Brain microvascular endothelial cell (primary cell): ENCODE measurements around the gene FAM241B.
A peak's percentile ranks its signal among the peaks of the same experiment; 100 is the strongest.

Source experiments
- DNase-seq: peaks from one replicate; pipeline ENCODE4 v3.0.0-alpha.2; 2020
- H3K27ac ChIP-seq: fragments of 250-450 bp; sonication (Bioruptor Pico); 2 replicates; pipeline ENCODE4 v1.5.1; 2020; ENCODE audit warnings: mild to moderate bottlenecking, moderate library complexity
- H3K27me3 ChIP-seq: fragments of 250-450 bp; sonication (Bioruptor Pico); replicated peaks from 2 replicates; pipeline ENCODE4 v1.5.1; 2020; ENCODE audit warnings: mild to moderate bottlenecking
- H3K36me3 ChIP-seq: fragments of 250-450 bp; sonication (Bioruptor Pico); replicated peaks from 2 replicates; pipeline ENCODE4 v1.5.1; 2020; ENCODE audit warnings: mild to moderate bottlenecking
- H3K4me3 ChIP-seq: 2 replicates; pipeline ENCODE4 v1.5.1; 2011; ENCODE audit warnings: low read depth, mild to moderate bottlenecking, control low read depth, low read length, moderate library complexity
- in situ Hi-C: cut with HindIII; loops from 2 replicates; pipeline ENCODE4 v1.10.0; 2017; ENCODE audit warnings: low sequenced_read_pairs, low pct_ligation_motif_present
- TF ChIP-seq, protein P1 (sequence below): IDR thresholded peaks from 2 replicates; pipeline ENCODE4 v1.5.1; 2011; ENCODE audit warnings: low read depth, mild to moderate bottlenecking, moderate library complexity, low read length, control low read depth, inconsistent platforms; ENCODE audit errors: missing control alignments

The FAM241B gene

DNA sequence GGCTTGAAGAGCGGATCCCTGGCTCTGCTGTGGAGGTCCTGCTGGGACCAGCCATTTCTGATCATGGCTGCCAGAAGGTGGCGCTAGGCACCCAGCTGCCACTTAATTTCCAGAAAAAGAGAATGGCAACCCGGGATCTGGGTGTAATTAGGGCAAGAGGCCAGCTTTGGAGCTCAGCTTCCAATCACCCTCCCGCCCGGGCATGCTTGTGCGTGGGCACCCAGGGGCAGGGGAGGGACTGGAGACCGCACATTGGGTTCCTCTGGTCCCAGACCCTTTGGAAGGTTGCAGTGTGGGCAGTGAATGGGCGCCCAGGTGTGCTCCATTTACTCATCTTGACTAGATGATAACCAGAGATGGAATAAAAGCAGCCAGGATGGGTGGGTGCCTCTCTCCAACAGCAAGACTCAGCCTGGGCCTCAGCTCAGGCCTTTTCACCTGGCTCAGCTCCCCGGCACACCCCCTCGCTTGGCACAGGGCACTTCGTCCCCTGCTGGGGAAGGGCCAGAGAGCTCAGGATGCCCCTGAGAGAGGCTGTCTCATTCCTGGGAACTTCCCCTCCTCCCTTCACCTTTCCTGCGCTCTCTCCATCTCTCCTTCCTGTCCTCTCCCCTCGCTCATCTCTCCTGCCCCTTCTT is 14.7 kb downstream of the FAM241B start:
- in situ Hi-C loops, result no loop called here
- TF ChIP-seq, protein P1, sequence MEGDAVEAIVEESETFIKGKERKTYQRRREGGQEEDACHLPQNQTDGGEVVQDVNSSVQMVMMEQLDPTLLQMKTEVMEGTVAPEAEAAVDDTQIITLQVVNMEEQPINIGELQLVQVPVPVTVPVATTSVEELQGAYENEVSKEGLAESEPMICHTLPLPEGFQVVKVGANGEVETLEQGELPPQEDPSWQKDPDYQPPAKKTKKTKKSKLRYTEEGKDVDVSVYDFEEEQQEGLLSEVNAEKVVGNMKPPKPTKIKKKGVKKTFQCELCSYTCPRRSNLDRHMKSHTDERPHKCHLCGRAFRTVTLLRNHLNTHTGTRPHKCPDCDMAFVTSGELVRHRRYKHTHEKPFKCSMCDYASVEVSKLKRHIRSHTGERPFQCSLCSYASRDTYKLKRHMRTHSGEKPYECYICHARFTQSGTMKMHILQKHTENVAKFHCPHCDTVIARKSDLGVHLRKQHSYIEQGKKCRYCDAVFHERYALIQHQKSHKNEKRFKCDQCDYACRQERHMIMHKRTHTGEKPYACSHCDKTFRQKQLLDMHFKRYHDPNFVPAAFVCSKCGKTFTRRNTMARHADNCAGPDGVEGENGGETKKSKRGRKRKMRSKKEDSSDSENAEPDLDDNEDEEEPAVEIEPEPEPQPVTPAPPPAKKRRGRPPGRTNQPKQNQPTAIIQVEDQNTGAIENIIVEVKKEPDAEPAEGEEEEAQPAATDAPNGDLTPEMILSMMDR, result peak; percentile 92
- peak; percentile 48 for DNase-seq
- Histone ChIP-seq H3K36me3 (no peaks in the 10 kb centered on the region), H3K4me3 (no peak overlapping the region), H3K27ac (no peak overlapping the region), H3K27me3 (peaks cover 4% of the 10 kb centered on the region)

DNA sequence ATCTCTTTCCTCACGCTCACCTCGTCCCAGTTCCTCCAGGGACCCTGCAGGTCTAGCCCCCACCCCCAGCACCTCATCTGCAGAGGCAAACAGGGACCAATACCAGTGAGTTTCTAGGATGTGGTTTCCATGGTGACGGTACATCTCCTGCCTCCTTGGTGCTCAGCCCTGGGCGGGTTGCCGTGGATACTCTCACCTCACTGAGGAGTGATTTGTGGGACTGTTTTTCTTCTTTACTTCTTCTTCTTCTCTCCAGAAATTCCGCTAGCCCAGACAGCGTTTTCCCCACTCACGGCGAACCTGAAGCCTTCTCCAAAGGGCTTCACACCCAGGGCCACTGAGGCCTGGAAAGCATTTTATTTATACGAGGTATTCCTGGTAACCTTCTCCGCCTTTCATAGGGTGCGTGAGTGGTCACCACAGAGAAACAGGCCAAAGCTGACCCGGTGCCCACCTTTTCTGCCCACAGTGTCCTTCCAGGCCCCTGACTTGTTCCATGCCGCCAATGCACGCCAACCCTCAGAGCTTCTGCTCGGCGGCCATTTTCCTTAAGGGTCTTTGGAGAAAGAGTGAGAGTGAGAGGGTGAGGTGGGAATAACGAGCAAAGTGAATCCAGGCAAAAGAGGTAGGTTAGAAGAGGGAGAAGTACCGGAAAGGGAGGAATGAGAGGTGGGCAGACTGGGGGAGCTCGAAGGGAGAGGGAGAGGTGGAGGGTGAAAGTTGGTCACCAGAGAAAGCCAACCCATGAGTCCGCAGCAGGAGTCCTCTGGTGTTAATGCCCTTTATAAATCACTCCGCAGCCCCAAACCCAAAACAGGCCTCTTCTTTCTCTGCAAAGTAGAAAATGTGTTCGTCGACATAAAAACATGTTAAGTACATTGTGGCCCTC is 15.5 kb downstream of the FAM241B start:
- H3K4me3 ChIP-seq, result no peak overlapping the region
- H3K36me3 ChIP-seq, result no peaks in the 10 kb centered on the region
- no peak for DNase-seq
- in situ Hi-C loops, result no loop called here
- peaks cover 4% of the 10 kb centered on the region for H3K27me3 ChIP-seq
- H3K27ac ChIP-seq, result no peak overlapping the region
- TF ChIP-seq, protein P1, result no peak

DNA sequence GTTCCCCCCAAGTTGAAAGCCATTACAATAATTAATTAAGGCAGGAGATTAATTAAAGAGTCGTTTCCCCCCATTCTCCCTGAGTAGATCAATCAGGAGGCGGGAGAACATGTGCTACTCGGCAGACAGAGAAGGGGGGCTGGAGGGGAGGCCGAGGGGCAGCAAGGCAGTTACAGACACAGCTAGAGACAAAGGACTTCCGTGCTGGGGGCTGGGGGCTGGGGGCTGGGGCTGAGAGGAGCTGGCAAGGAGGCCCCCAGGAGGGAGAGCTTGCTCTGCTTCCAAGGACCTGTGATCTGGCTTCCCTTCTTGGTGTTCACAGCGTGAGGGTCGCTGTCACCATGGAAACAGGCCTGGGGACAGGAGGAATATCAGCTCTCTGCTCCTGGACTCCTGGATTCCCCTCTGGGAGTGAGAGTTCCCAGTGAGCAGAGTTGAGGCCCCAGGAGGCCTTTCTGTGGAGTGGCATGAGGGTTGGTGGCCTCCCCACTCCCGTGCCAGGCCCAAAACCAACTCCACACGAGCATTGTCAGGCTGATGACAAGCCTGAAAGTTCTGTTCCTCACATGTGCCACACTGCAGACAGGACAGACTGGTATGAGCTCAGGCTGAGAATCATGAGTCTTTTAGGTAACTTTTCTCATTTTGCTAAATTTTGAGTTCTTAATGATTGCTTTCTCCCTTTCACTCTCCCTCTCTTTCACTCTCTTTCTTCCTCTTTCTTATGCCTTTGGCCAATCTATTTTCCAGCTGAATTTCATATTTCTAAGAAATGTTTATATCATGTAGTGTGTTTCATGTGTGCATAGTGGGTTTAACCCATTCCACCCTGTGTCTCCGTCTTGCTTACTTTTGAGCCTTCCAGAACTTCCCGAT is 16.4 kb downstream of the FAM241B start:
- Histone ChIP-seq H3K27me3 (peaks cover 2% of the 10 kb centered on the region), H3K4me3 (no peak overlapping the region), H3K27ac (no peak overlapping the region), H3K36me3 (no peaks in the 10 kb centered on the region)
- in situ Hi-C loops, result no loop called here
- TF ChIP-seq, protein P1, result no peak
- no peak for DNase-seq

DNA sequence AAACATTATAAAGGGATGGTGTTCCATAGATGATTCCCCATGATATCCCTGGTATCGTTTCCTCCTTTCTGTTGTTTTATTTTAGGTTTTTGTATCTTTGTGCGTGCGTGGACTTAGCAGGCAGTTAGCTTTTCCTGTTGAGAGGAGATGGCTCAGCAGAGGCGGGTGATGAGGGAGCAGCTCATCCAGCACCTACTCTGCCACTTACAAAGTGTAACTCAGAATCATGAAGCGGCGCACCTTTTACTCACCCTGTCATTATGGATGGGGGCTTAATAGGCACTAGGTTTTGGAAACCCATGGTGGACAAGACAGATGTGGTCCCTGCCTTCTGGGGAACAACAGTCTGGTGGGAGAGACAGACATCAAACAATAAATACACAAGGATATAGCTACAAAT is 17.1 kb downstream of the FAM241B start:
- in situ Hi-C loops, result no loop called here
- H3K27ac ChIP-seq, result no peak overlapping the region
- no peak for DNase-seq
- no peaks in the 10 kb centered on the region for H3K36me3 ChIP-seq
- H3K4me3 ChIP-seq, result no peak overlapping the region
- H3K27me3 ChIP-seq, result peaks cover 1% of the 10 kb centered on the region
- TF ChIP-seq, protein P1, result no peak

DNA sequence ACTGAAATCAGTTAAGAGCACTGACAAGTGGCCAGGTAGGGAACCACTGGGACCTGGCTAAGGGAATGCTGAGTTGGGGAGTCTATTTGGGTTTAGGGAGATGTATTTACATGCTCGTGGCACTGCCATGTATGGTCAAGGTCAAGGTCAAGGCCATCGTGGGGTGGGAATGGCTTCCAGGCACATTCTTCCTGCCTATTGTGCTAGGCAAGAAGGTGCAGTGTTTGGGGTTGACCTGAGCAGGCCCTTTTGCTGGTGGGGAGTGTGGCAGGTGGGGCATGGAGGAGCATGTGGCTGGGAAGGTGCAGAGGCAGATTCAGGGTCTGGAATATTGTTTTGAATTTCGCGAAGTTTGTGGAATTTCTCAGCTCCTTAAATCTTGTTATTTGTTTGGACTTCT is 17.8 kb downstream of the FAM241B start:
- no peaks in the 10 kb centered on the region for H3K27me3 ChIP-seq
- H3K4me3 ChIP-seq, result no peak overlapping the region
- in situ Hi-C loops, result no loop called here
- H3K36me3 ChIP-seq, result no peaks in the 10 kb centered on the region
- DNase-seq, result no peak
- TF ChIP-seq, protein P1, result no peak
- H3K27ac ChIP-seq, result no peak overlapping the region
